ENCODE data around the gene CLUH.

Gene CLUH

DNA sequence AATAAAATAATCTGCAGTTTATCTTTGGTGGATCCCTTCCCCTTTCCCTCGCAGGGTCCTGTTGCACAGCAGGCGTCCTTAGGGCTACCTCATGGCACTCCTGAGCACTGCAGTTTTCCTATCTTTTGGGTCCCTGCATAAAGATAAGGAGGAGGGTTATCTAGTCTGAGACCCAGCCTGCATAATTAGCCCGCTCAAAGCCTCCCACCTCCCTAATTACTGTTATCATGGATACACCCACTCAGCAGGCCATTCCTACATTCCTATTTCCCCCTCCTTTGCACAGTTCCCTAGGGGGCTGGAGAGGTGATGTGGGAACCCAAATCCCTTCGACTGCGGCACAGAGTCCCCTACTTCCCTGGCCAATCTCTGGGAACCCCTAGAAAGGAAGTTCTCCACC, 5.1 kb upstream of the CLUH start (continued):
- TF ChIP-seq, protein P1, sequence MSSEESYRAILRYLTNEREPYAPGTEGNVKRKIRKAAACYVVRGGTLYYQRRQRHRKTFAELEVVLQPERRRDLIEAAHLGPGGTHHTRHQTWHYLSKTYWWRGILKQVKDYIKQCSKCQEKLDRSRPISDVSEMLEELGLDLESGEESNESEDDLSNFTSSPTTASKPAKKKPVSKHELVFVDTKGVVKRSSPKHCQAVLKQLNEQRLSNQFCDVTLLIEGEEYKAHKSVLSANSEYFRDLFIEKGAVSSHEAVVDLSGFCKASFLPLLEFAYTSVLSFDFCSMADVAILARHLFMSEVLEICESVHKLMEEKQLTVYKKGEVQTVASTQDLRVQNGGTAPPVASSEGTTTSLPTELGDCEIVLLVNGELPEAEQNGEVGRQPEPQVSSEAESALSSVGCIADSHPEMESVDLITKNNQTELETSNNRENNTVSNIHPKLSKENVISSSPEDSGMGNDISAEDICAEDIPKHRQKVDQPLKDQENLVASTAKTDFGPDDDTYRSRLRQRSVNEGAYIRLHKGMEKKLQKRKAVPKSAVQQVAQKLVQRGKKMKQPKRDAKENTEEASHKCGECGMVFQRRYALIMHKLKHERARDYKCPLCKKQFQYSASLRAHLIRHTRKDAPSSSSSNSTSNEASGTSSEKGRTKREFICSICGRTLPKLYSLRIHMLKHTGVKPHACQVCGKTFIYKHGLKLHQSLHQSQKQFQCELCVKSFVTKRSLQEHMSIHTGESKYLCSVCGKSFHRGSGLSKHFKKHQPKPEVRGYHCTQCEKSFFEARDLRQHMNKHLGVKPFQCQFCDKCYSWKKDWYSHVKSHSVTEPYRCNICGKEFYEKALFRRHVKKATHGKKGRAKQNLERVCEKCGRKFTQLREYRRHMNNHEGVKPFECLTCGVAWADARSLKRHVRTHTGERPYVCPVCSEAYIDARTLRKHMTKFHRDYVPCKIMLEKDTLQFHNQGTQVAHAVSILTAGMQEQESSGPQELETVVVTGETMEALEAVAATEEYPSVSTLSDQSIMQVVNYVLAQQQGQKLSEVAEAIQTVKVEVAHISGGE (tag by site-specific recombination; conservative IDR thresholded peaks at IDR 0.05; ENCODE audit: low read depth) = no peak
- TF ChIP-seq ZNF704 (tag by site-specific recombination; IDR thresholded peaks at IDR 0.05) (no peak), ZNF660 (tag by site-specific recombination; IDR thresholded peaks at IDR 0.05) (no peak), ZNF175 (tag by site-specific recombination; IDR thresholded peaks at IDR 0.05) (no peak), OVOL3 (tag by site-specific recombination; IDR thresholded peaks at IDR 0.05) (no peak), ZNF112 (tag by site-specific recombination; IDR thresholded peaks at IDR 0.05) (no peak), ZNF394 (tag by site-specific recombination; IDR thresholded peaks at IDR 0.05; ENCODE audit: borderline replicate concordance) (no peak), ZNF2 (tag by site-specific recombination; IDR thresholded peaks at IDR 0.05) (no peak), ZNF600 (tag by site-specific recombination; IDR thresholded peaks at IDR 0.05) (no peak), PRDM6 (tag by site-specific recombination; IDR thresholded peaks at IDR 0.05) (no peak), ZNF555 (tag by site-specific recombination; conservative IDR thresholded peaks at IDR 0.05) (no peak), ZNF626 (tag by site-specific recombination; IDR thresholded peaks at IDR 0.05) (no peak), KLF16 (tag by site-specific recombination; IDR thresholded peaks at IDR 0.05) (no peak), GLI2 (tag by site-specific recombination; IDR thresholded peaks at IDR 0.05; ENCODE audit: borderline replicate concordance, low read depth) (no peak), ZNF280C (tag by site-specific recombination; IDR thresholded peaks at IDR 0.05) (no peak), ZNF155 (tag by site-specific recombination; IDR thresholded peaks at IDR 0.05) (no peak), ZNF610 (tag by site-specific recombination; IDR thresholded peaks at IDR 0.05; ENCODE audit: borderline replicate concordance) (no peak), OSR2 (tag by site-specific recombination; IDR thresholded peaks at IDR 0.05) (no peak), INSM2 (tag by site-specific recombination; IDR thresholded peaks at IDR 0.05) (no peak), ZNF629 (tag by site-specific recombination; IDR thresholded peaks at IDR 0.05) (no peak), ZNF785 (tag by site-specific recombination; IDR thresholded peaks at IDR 0.05) (no peak), ZNF658 (tag by site-specific recombination; IDR thresholded peaks at IDR 0.05) (no peak), ZSCAN4 (tag by site-specific recombination; IDR thresholded peaks at IDR 0.05) (no peak), SP7 (tag by site-specific recombination; IDR thresholded peaks at IDR 0.05) (peak; percentile 92), ZNF184 (tag by site-specific recombination; IDR thresholded peaks at IDR 0.05) (no peak), MZF1 (tag by site-specific recombination; IDR thresholded peaks at IDR 0.05; ENCODE audit: borderline replicate concordance) (no peak), GFI1B (tag by site-specific recombination; IDR thresholded peaks at IDR 0.05) (no peak), HOXC10 (CRISPR knock-in tag; IDR thresholded peaks at IDR 0.05) (no peak), ZNF792 (tag by site-specific recombination; IDR thresholded peaks at IDR 0.05) (no peak)
